ENCODE results near the gene PALD1.

- TF ChIP-seq DNMT1 (IDR thresholded peaks at IDR 0.05): no peak
- TF ChIP-seq ZBTB40 (IDR thresholded peaks at IDR 0.05): no peak
- no peak for TF ChIP-seq ZBTB40 (CRISPR knock-in tag; IDR thresholded peaks at IDR 0.05)
- TF ChIP-seq EGR1 (conservative IDR thresholded peaks at IDR 0.05): no peak
- TF ChIP-seq ZNF644 (tag; IDR thresholded peaks at IDR 0.05; ENCODE audit: low read depth): no peak
- no peak for TF ChIP-seq USF2 (CRISPR knock-in tag; IDR thresholded peaks at IDR 0.05)
These were observed 44.8 kb upstream of the PALD1 start for GRCh38 chr10:70433581-70434280.
